Brain microvascular endothelial cell (primary cell): ENCODE measurements around the gene PEX14.

Experiments
- DNase-seq: peaks from one replicate; pipeline ENCODE4 v3.0.0-alpha.2; 2020
- H3K27ac ChIP-seq: fragments of 250-450 bp; sonication (Bioruptor Pico); 2 replicates; pipeline ENCODE4 v1.5.1; 2020; ENCODE audit warnings: mild to moderate bottlenecking, moderate library complexity
- H3K27me3 ChIP-seq: fragments of 250-450 bp; sonication (Bioruptor Pico); replicated peaks from 2 replicates; pipeline ENCODE4 v1.5.1; 2020; ENCODE audit warnings: mild to moderate bottlenecking
- H3K36me3 ChIP-seq: fragments of 250-450 bp; sonication (Bioruptor Pico); replicated peaks from 2 replicates; pipeline ENCODE4 v1.5.1; 2020; ENCODE audit warnings: mild to moderate bottlenecking
- H3K4me3 ChIP-seq: 2 replicates; pipeline ENCODE4 v1.5.1; 2011; ENCODE audit warnings: low read depth, mild to moderate bottlenecking, control low read depth, low read length, moderate library complexity
- CTCF ChIP-seq: IDR thresholded peaks from 2 replicates; pipeline ENCODE4 v1.5.1; 2011; ENCODE audit warnings: low read depth, mild to moderate bottlenecking, moderate library complexity, low read length, control low read depth, inconsistent platforms; ENCODE audit errors: missing control alignments
- in situ Hi-C: cut with HindIII; loops from 2 replicates; pipeline ENCODE4 v1.10.0; 2017; ENCODE audit warnings: low sequenced_read_pairs, low pct_ligation_motif_present

Gene PEX14

DNA sequence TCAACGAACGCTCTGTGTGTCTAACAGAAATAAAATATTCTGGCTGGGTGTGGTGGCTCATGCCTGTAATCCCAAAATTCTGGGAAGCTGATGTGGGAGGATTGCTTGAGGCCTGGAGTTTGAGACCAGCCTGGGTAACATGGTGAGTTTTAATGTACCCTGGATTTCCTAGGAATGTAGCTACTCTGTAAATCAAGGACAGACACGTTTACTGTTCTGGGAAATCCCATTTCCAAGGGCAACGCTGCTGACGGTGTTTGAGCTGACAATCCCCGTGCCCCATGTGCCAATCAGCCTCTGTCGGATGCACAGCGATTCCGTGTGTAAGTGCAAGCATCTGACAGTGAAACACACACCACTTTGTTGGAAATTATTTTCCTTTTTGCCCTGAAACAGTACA, 16.9 kb upstream of the PEX14 start:
- in situ Hi-C loops: no loop called here
- DNase-seq: no peak
- peaks cover 18% of the 10 kb centered on the region for H3K36me3 ChIP-seq
- H3K27me3 ChIP-seq: no peaks in the 10 kb centered on the region
- H3K4me3 ChIP-seq: no peak overlapping the region
- H3K27ac ChIP-seq: no peak overlapping the region
- no peak for TF ChIP-seq CTCF

DNA sequence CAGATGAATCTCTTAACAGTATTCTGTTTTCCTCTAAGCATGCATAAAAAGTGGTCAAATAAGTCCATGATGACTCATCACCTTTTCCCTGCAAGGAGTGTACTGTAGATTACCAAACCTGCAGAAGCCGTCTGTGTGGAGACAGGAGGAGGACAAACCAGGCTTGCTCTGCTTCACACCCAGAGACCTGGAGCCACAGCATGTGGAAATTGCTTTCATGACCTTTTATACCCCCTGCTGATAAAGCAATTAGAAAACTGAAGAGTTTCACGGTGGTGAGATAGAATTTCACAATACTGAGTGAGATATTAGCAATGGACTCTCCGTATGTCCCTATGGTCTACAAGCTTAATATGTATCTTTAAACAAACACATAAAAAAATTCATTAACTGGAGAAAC, 15.6 kb upstream of the PEX14 start:
- TF ChIP-seq CTCF: no peak
- DNase-seq: peak; percentile 67
- Histone ChIP-seq H3K27me3 (no peaks in the 10 kb centered on the region), H3K4me3 (no peak overlapping the region), H3K36me3 (peaks cover 26% of the 10 kb centered on the region), H3K27ac (no peak overlapping the region)
- in situ Hi-C loops: no loop called here

GRCh38 chr1:10467078-10467477, 7.7 kb upstream of the PEX14 start:
- in situ Hi-C loops: no loop called here
- TF ChIP-seq CTCF: no peak
- no peak for DNase-seq
- Histone ChIP-seq H3K36me3 (peaks cover 46% of the 10 kb centered on the region), H3K27me3 (no peaks in the 10 kb centered on the region), H3K4me3 (no peak overlapping the region), H3K27ac (no peak overlapping the region)

DNA sequence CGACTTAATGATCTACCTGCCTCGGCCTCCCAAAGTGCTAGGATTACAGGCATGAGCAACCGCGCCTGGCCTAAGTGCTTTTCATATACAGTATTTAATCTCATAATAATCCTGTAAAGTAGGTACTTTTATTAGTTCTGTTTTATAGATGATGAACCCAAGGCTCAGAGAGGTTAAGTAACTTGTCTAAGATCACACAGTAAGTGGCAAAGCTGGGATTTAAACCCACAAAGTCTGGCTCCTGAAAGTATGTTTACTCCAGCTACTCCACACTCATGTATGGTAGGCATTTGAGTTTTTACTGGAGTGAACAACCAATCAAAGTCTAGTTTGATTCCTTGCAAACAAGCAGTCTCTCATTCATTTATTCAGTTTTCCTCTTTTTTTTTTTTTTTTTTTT, 4.7 kb upstream of the PEX14 start:
- in situ Hi-C loops: no loop called here
- no peak for DNase-seq
- Histone ChIP-seq H3K36me3 (peaks cover 23% of the 10 kb centered on the region), H3K27me3 (no peaks in the 10 kb centered on the region), H3K4me3 (no peak overlapping the region), H3K27ac (no peak overlapping the region)
- TF ChIP-seq CTCF: no peak

DNA sequence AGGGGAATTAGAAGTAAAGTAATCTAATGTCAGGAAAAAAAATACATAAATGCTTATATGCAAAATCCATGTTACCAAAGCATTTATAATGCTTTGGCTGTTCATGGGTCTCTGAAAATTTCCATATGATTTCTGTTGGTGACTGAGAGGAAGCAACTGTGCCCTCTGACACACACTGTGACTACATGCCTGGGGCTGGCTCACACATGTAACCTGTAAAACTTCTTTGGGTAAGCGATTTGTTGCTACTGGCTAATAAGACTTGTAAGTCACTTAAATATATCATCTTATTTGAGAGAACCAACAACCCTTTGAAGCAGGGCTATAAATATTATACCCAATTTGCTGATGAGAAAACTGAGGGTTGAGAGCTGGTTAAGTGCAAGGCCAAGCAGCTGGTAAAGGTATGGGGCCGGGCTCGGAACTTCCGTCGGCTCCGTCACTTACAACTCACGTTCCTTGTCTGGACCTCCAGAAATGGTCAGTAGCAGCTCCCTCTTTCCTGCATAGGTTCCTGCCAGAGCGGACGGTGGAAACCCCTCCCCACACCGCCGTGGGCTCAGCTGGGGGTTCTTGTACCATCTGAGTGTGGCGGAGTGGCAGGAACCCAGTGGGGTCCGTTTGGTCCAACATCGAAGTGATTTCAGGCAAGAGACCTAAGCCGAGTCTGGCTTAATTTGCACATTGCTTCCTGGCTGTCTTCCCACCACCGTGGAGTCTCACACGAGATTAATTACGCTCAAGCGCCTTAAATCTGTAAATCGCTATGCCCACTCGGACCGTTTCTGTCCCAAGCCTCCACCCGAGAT, 3.1 kb upstream of the PEX14 start:
- no peaks in the 10 kb centered on the region for H3K27me3 ChIP-seq
- TF ChIP-seq CTCF: no peak
- peaks cover 12% of the 10 kb centered on the region for H3K36me3 ChIP-seq
- in situ Hi-C loops: no loop called here
- H3K4me3 ChIP-seq: peak overlapping the region; percentile 82
- peak overlapping the region; percentile 21 for H3K27ac ChIP-seq
- DNase-seq: peak; percentile 17
